ENCODE measurements around the gene NAV2. TPM values are rescaled to one million over a fixed set of nuclear protein-coding genes. Genes with fewer than 3 reads are reported as not detected.
"Not testable (repeated sequence)": the region's sequence is repeated elsewhere in the genome, so short reads cannot be mapped to it uniquely, and the experiment has no call there.

Gene NAV2
- total and polyA plus RNA-seq, 9 donors: 25.7 to 70.6 (median 46.1) TPM

- DNase-seq: no peak
- no CpG with 5 or more reads among the region's 7 CpGs for WGBS (ENCODE audit: insufficient coverage)
- Histone ChIP-seq H3K36me3 (ENCODE audit: control insufficient read depth, insufficient read depth, low read length) (peaks cover 14% of the 10 kb centered on the region), H3K27me3 (ENCODE audit: control insufficient read depth, insufficient read depth, low read length) (no peaks in the 10 kb centered on the region), H3K4me1 (ENCODE audit: control insufficient read depth, insufficient read depth, low read length) (no peaks in the 10 kb centered on the region), H3K4me3 (ENCODE audit: low read length) (no peak overlapping the region), H3K27ac (ENCODE audit: low read length) (no peak overlapping the region), H3K9me3 (replicated peaks; ENCODE audit: control insufficient read depth, low read depth, low read length) (no peaks in the 10 kb centered on the region)
These were observed 407.7 kb downstream of the NAV2 start for GRCh38 chr11:20120134-20120925.

GRCh38 chr11:20122131-20122530 is 409.5 kb downstream of the NAV2 start:
- Histone ChIP-seq H3K36me3 (ENCODE audit: control insufficient read depth, insufficient read depth, low read length) (peaks cover 14% of the 10 kb centered on the region), H3K4me1 (ENCODE audit: control insufficient read depth, insufficient read depth, low read length) (no peaks in the 10 kb centered on the region), H3K4me3 (ENCODE audit: low read length) (no peak overlapping the region), H3K27ac (ENCODE audit: low read length) (no peak overlapping the region), H3K9me3 (replicated peaks; ENCODE audit: control insufficient read depth, low read depth, low read length) (no peaks in the 10 kb centered on the region), H3K27me3 (ENCODE audit: control insufficient read depth, insufficient read depth, low read length) (no peaks in the 10 kb centered on the region)
- WGBS (ENCODE audit: insufficient coverage): 0% methylated on average over 1 of the region's 3 CpGs
- no peak for DNase-seq

- H3K27ac ChIP-seq (ENCODE audit: low read length): no peak overlapping the region
- DNase-seq: no peak
- WGBS (ENCODE audit: insufficient coverage): 69% methylated on average over 6 of the region's 6 CpGs
- H3K4me1 ChIP-seq (ENCODE audit: control insufficient read depth, insufficient read depth, low read length): no peaks in the 10 kb centered on the region
- H3K36me3 ChIP-seq (ENCODE audit: control insufficient read depth, insufficient read depth, low read length): no peaks in the 10 kb centered on the region
- H3K27me3 ChIP-seq (ENCODE audit: control insufficient read depth, insufficient read depth, low read length): peaks cover 2% of the 10 kb centered on the region
- no peaks in the 10 kb centered on the region for H3K9me3 ChIP-seq (replicated peaks; ENCODE audit: control insufficient read depth, low read depth, low read length)
- no peak overlapping the region for H3K4me3 ChIP-seq (ENCODE audit: low read length)
These were observed 413.3 kb downstream of the NAV2 start for GRCh38 chr11:20125927-20126326.

- H3K27ac ChIP-seq (ENCODE audit: low read length): no peak overlapping the region
- no peak for DNase-seq
- H3K27me3 ChIP-seq (ENCODE audit: control insufficient read depth, insufficient read depth, low read length): peaks cover 10% of the 10 kb centered on the region
- H3K36me3 ChIP-seq (ENCODE audit: control insufficient read depth, insufficient read depth, low read length): no peaks in the 10 kb centered on the region
- WGBS (ENCODE audit: insufficient coverage): 100% methylated on average over 1 of the region's 8 CpGs
- H3K9me3 ChIP-seq (replicated peaks; ENCODE audit: control insufficient read depth, low read depth, low read length): no peaks in the 10 kb centered on the region
- no peak overlapping the region for H3K4me3 ChIP-seq (ENCODE audit: low read length)
- H3K4me1 ChIP-seq (ENCODE audit: control insufficient read depth, insufficient read depth, low read length): peaks cover under 1% of the 10 kb centered on the region
These were observed 414.1 kb downstream of the NAV2 start for GRCh38 chr11:20126724-20127123.

- DNase-seq: peak; percentile 70
- Histone ChIP-seq H3K4me1 (ENCODE audit: control insufficient read depth, insufficient read depth, low read length) (peaks cover 6% of the 10 kb centered on the region), H3K4me3 (ENCODE audit: low read length) (no peak overlapping the region), H3K36me3 (ENCODE audit: control insufficient read depth, insufficient read depth, low read length) (no peaks in the 10 kb centered on the region), H3K9me3 (replicated peaks; ENCODE audit: control insufficient read depth, low read depth, low read length) (no peaks in the 10 kb centered on the region), H3K27me3 (ENCODE audit: control insufficient read depth, insufficient read depth, low read length) (peaks cover 16% of the 10 kb centered on the region), H3K27ac (ENCODE audit: low read length) (no peak overlapping the region)
- WGBS (ENCODE audit: insufficient coverage): 63% methylated on average over 11 of the region's 16 CpGs
These were observed 415.3 kb downstream of the NAV2 start for GRCh38 chr11:20127671-20128527.

- whole genome bisulfite sequencing (ENCODE audit: insufficient coverage): no CpG with 5 or more reads among the region's 7 CpGs
These were observed 415.8 kb downstream of the NAV2 start for GRCh38 chr11:20128528-20128825.

GRCh38 chr11:20129665-20130064 is 417.0 kb downstream of the NAV2 start:
- Histone ChIP-seq H3K9me3 (replicated peaks; ENCODE audit: control insufficient read depth, low read depth, low read length) (no peaks in the 10 kb centered on the region), H3K27ac (ENCODE audit: low read length) (no peak overlapping the region), H3K4me3 (ENCODE audit: low read length) (no peak overlapping the region), H3K36me3 (ENCODE audit: control insufficient read depth, insufficient read depth, low read length) (no peaks in the 10 kb centered on the region), H3K27me3 (ENCODE audit: control insufficient read depth, insufficient read depth, low read length) (peaks cover 16% of the 10 kb centered on the region), H3K4me1 (ENCODE audit: control insufficient read depth, insufficient read depth, low read length) (peaks cover 6% of the 10 kb centered on the region)
- WGBS (ENCODE audit: insufficient coverage): 83% methylated on average over 2 of the region's 4 CpGs
- no peak for DNase-seq

More at GRCh38 chr11:20128528-20128825, 415.8 kb downstream of the NAV2 start:
- H3K27ac ChIP-seq (ENCODE audit: low read length); DNase-seq; H3K4me1 ChIP-seq (ENCODE audit: control insufficient read depth, insufficient read depth, low read length); H3K36me3 ChIP-seq (ENCODE audit: control insufficient read depth, insufficient read depth, low read length); H3K4me3 ChIP-seq (ENCODE audit: low read length); H3K9me3 ChIP-seq (replicated peaks; ENCODE audit: control insufficient read depth, low read depth, low read length): not testable (repeated sequence)
- H3K27me3 ChIP-seq (ENCODE audit: control insufficient read depth, insufficient read depth, low read length): peaks cover 16% of the 10 kb centered on the region

GRCh38 chr11:20131788-20132666 is 419.4 kb downstream of the NAV2 start:
- Histone ChIP-seq H3K4me3 (ENCODE audit: low read length) (peak overlapping the region; percentile 41), H3K9me3 (replicated peaks; ENCODE audit: control insufficient read depth, low read depth, low read length) (no peaks in the 10 kb centered on the region), H3K27ac (ENCODE audit: low read length) (no peak overlapping the region), H3K4me1 (ENCODE audit: control insufficient read depth, insufficient read depth, low read length) (peaks cover 6% of the 10 kb centered on the region), H3K36me3 (ENCODE audit: control insufficient read depth, insufficient read depth, low read length) (no peaks in the 10 kb centered on the region), H3K27me3 (ENCODE audit: control insufficient read depth, insufficient read depth, low read length) (peaks cover 16% of the 10 kb centered on the region)
- DNase-seq: peak; percentile 70
- 14% methylated on average over 37 of the region's 51 CpGs for WGBS (ENCODE audit: insufficient coverage)

GRCh38 chr11:20132667-20133039 is 420.0 kb downstream of the NAV2 start:
- Histone ChIP-seq H3K27ac (ENCODE audit: low read length) (no peak overlapping the region), H3K4me3 (ENCODE audit: low read length) (no peak overlapping the region), H3K9me3 (replicated peaks; ENCODE audit: control insufficient read depth, low read depth, low read length) (no peaks in the 10 kb centered on the region), H3K36me3 (ENCODE audit: control insufficient read depth, insufficient read depth, low read length) (no peaks in the 10 kb centered on the region), H3K4me1 (ENCODE audit: control insufficient read depth, insufficient read depth, low read length) (peaks cover 6% of the 10 kb centered on the region), H3K27me3 (ENCODE audit: control insufficient read depth, insufficient read depth, low read length) (peaks cover 16% of the 10 kb centered on the region)
- 53% methylated on average over 5 of the region's 8 CpGs for WGBS (ENCODE audit: insufficient coverage)
- DNase-seq: no peak
